HG03095 (cell line): ENCODE results near the gene C1orf159.
A peak's percentile ranks its signal among the peaks of the same experiment; 100 is the strongest.
"Not testable (repeated sequence)": the region's sequence is repeated elsewhere in the genome, so short reads cannot be mapped to it uniquely, and the experiment has no call there.

ENCODE experiments used
- ATAC-seq: cut with Tn5 transposase; IDR thresholded peaks from one replicate; pipeline ENCODE4 v1.9.1; 2021; ENCODE audit warnings: moderate library complexity; ENCODE audit not compliant: unreplicated experiment

The C1orf159 gene

DNA sequence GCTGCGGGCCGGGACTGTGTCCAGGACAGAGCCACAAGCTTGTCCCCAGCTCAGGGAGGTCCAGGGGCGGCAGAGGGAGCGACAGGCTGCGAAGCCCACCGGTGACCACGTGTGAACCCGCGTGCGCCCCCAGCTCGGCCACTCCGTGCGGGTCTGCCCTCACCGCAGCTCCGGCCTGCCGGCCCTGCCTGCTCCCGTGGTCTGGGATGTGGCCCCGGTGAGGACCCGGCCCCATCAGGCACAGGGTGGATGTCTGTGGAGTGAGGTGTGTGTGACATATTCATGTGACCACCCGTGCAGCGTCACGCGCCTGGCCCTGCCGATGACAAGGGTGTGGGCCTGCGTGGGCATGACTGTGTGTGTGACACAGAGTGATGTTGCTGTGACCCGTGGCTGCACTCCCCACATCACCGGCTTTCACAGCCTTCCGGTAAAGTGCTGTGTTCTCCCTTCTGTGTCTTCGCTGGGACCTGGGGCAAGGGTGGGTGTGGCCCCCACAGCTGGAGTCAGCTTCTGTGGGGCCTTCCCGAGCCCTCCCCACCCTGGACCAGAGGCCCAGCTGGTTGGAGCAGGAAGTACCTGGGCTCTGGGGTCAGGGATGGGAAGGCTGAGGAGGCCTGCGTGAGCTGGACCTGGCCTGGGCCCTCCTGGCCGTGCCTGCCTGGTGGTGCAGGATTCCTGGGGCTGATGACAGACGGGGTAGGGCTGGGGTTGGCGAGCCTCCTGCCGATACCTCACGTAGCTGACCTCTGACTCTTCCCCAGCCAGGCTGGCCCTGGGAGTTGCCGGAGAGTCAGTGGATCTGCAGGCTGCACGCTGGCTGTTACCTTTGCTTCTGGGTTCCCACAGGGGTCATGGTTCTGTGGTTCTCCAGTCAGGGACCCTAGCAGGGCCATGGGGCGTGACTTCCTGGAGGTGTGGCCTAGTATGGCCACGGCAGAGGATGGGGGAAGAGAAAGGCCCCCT is 45.9 kb downstream of the C1orf159 start:
- ATAC-seq: no peak

DNA sequence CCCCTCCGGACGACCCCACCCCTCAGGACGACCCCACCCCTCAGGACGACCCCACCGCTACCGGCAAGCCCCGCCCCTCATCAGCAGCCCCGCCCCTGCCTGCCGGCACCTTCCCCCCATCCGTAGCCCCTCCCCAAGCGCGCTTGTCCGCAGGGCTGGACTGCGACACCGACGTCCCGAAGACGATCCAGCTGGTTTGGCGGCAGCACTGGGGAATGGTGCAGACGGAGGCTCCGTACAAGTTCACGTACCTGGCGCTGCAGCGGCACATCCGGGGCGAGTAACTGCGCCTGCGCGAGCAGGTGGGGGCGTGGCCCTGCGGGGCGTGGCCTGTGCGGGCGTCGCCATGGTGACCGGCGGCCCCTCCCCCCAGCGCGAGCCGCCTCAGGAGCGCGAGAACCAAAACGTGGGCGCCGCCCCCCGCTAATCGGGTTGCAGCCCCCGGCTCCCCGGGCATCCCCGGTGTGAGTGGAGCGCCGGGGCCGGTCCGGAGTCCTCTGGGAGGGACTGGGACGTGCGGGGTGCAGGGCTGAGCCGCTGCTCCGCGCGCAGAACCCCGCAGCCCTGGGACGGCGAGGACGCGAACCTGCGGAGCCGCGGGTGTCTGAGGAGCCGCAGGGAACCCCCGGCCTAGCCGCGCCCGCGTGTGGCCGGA is 46.7 kb downstream of the C1orf159 start:
- no peak for ATAC-seq

DNA sequence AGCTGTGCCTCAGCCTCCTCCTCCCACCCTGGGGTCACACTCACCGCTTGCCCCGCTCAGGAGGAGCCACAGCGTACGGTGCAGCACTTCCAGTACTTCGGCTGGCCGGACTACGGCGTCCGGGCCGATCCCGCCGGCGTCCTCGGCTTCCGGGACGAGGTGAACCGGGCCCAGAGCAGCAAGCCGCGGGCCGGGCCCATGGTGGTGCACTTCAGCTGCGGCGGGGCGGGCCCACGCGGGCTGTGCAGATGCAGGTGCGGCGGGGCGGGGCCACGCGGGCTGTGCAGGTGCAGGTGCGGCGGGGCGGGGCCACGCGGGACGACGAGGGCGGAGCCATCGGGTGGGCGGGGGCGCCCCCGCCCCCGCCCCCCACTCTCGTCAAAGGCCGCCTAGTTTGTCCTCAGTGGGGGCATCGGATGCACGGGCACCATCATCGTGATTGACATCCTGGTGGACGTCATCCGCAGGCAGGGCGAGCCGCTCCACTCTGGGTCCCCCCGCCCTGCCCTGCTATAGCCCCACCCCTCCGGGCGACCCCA is 47.3 kb downstream of the C1orf159 start:
- no peak for ATAC-seq

DNA sequence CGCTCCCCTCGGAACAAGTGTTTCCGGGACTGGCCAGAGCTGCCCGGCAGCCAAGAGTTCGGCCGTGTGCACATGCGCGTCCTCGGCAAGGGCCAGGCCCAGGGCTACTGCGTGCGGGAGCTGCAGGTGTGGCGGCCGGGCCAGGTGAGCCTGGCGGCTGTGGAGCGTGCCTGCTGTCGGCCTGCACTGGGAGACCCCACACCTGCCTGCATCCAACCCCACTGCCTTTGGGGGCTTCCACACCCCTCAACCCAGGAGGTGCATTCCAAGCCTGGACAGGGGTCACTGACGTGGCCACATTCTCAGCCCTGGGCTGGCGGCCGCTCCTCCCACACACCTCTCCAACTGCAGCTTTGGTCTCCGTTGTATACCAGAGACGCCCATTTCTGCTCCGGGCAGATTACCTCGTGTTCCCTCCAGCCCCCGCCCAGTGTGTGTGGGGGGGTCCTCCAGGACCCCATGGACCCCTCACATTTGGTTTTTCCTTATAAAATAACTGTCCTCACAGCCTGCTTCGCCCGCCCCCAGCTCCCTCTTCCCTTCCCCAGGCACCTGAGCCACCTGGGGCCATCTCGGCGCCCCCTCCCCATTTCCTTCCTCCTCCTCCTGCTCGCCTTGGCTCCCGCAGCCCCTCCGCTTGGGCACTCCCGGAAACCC is 47.9 kb downstream of the C1orf159 start:
- no peak for ATAC-seq

DNA sequence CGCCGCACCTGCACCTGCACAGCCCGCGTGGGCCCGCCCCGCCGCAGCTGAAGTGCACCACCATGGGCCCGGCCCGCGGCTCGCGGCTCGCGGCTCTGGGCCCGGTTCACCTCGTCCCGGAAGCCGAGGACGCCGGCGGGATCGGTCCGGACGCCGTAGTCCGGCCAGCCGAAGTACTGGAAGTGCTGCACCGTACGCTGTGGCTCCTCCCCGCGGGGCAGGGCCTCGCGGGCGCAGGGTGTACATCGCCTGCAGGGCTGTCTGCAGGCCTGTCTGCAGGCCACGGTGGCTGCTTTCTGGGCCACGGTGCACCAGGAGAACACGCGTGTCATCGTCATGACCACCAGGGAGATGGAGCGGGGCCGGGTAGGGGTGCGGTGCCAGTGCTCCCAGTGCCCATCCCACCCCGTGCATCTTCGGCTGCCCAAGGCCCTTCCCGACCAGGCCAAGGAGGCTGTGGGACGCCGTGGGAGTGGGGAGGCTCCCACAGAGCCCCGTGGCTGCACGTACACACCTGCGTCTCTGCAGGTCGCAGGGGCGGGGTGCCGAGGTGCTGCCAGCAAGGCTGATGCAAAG is 48.5 kb downstream of the C1orf159 start:
- ATAC-seq: no peak

- ATAC-seq: no peak
These were observed 49.2 kb downstream of the C1orf159 start for GRCh38 chr1:1066403-1067283.

- ATAC-seq: not testable (repeated sequence)
These were observed 50.0 kb downstream of the C1orf159 start for GRCh38 chr1:1065940-1066304.

- ATAC-seq: no peak
These were observed 50.5 kb downstream of the C1orf159 start for GRCh38 chr1:1065265-1065939.

- ATAC-seq: peak; percentile 49
These were observed 51.7 kb downstream of the C1orf159 start for GRCh38 chr1:1063945-1064831.

GRCh38 chr1:1063261-1063944 is 52.5 kb downstream of the C1orf159 start:
- no peak for ATAC-seq

DNA sequence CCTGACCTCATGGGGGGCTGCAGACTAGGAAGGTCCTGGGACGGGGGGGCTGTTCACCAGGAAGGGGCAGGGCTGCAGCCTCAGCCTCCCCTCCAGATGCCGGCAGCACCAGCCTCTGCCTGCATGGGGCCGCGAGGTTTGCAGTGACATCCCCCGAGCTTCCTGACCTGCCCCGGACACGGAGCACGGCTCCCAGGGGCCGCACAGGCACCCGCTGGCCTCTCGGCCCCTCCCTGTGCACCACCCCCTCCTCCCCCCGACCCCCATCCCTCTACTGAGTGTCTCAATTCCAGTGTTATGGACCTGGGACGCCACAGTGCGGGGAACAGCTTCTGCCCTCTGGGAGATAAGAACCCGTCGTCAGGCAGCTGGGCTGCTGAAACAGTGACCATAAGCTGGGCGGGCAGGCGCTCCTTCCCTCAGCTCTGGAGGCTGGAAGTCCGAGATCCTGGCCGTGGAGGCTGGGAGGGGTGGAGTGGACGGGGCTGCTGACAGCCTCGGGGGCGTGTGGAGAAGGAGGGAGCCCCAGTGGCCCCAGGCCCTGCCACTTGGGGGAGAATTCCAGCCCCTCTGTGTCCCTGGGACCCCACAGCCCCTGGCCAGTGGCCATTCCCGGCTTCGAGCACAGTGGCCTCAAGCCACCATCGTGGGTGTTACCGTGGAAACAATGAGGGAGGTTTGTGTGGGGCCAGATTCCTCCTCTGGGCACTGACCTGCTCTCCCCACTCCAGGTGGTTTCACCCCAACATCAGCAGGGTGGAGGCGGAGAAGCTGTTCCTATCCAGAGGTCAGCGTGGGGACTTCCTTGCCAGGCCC is 53.3 kb downstream of the C1orf159 start:
- no peak for ATAC-seq

DNA sequence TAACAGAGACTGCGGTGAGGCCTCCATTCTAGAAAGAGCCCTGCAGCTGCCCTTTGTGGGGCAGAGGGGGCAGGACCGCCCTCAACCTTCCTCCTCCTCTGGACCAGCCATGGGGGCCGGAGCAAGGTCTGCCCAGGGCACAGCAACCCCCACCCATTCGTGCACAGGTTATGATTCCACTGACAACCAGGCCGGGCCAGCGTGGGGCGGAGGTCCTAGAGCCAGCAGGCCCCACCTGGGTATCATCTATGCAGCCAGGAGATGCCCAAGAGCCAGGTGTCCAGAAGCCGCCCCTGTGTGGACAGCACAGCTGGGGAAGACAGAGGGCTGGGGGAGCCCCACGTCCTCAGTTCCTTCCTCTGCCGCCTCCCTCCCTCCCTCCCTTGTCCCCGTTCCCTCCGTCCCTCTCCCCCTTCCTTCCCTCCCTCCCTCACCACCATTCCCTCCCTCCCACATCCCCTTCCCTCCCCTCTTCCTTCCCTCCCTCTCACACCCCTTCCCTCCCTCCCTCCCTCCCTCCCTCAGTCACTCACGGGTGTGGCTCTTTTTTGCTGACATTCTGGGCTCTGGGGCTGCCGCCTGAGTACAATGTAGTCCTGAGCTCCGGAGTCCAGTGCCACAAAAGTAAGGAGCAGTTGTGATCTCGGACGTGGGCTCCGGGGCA is 54.1 kb downstream of the C1orf159 start:
- no peak for ATAC-seq

- ATAC-seq: no peak
These were observed 55.4 kb downstream of the C1orf159 start for GRCh38 chr1:1060281-1061000.

GRCh38 chr1:1059494-1060280 is 56.2 kb downstream of the C1orf159 start:
- ATAC-seq: peak; percentile 44

- ATAC-seq: peak; percentile 22
These were observed 56.9 kb downstream of the C1orf159 start for GRCh38 chr1:1058921-1059493.
